Right lobe of liver (tissue), 6 donors: ENCODE data around the gene CCL4L2. TPM values are rescaled to one million over a fixed set of nuclear protein-coding genes. Genes with fewer than 3 reads are reported as not detected.
"Not testable (repeated sequence)": the region's sequence is repeated elsewhere in the genome, so short reads cannot be mapped to it uniquely, and the experiment has no call there.

ENCODE experiments used
- ATAC-seq, 4 donors: fragments of 200-7000 bp; cut with Tn5 transposase; one replicate each; pipeline ENCODE4 v1.9.1; 2020; ENCODE audit warnings: mild to moderate bottlenecking in 4 of 4, moderate library complexity in 4 of 4
- DNase-seq, 3 donors: peaks; one replicate each; pipeline ENCODE4 v3.0.0-alpha.2; 2020
- H3K27ac ChIP-seq, 3 donors: fragments of 200-600 bp; one replicate each; pipeline ENCODE4 v1.8.0; 2022
- H3K27me3 ChIP-seq, 2 donors: fragments of 200-600 bp; one replicate each; pipeline ENCODE4 v1.8.0; 2022
- H3K36me3 ChIP-seq, 4 donors: fragments of 200-600 bp; sonication (generic) in 1 of 4; one replicate each; pipeline versions ENCODE4 v1.5.1 to v1.8.0; 2017 to 2022; ENCODE audit warnings: control low read depth in 1 of 4
- H3K4me1 ChIP-seq, 4 donors: fragments of 200-600 bp; sonication (generic) in 1 of 4; one replicate each; pipeline versions ENCODE4 v1.5.1 to v1.8.0; 2017 to 2022; ENCODE audit warnings: control low read depth in 1 of 4
- H3K4me3 ChIP-seq, 3 donors: fragments of 200-600 bp; one replicate each; pipeline ENCODE4 v1.8.0; 2022
- H3K9me3 ChIP-seq, 4 donors: fragments of 200-600 bp; sonication (generic) in 1 of 4; one replicate each; pipeline versions ENCODE4 v1.5.1 to v1.8.0; 2017 to 2022; ENCODE audit warnings: control low read depth in 1 of 4
- CTCF ChIP-seq, 4 donors: fragments of 200-600 bp in 3 of 4; fragments of 450-650 bp in 1 of 4; IDR thresholded peaks; one replicate each; pipeline versions ENCODE4 v1.5.1 to v1.8.0; 2016 to 2022; ENCODE audit warnings: antibody characterized with exemption in 4 of 4, mild to moderate bottlenecking in 2 of 4
- POLR2A ChIP-seq: fragments of 450-650 bp; IDR thresholded peaks from one replicate; pipeline ENCODE4 v1.6.1; 2017; ENCODE audit warnings: antibody characterized with exemption, mild to moderate bottlenecking
- WGBS: methylation state at CpG from one replicate; pipeline ENCODE4 v1.1.6; 2018; ENCODE audit warnings: low coverage, low lambda C conversion rate; ENCODE audit not compliant: insufficient coverage; ENCODE audit errors: missing lambda C conversion rate; 5-methylcytosine and 5-hydroxymethylcytosine counted together
- intact Hi-C, 2 donors: fragments of 100-400 bp; cut with DNase I; formaldehyde crosslinking; loops; one replicate each; pipeline versions ENCODE4 v1.11.2 to v1.14.1; 2022
- total RNA-seq, 6 experiments: library from RNA; depleted of rRNA in 2 of 6; stranded (reverse); fragments of >200 nt in 2 of 6; fragmentation: NEBNext Ultra II Directional in 3 of 6; extraction: Animal tissue kit (Norgen Biotek cat#: 25700) in 3 of 6; gene quantifications; one replicate each; pipeline versions ENCODE4 v1.1.0 to v1.2.4, GENCODE V29; 2016 to 2023
- donor health status: DM: no; HTN: yes; CAD: no.
- donor health status: DM: no; HTN: no; CAD: no.
- donor health status: DM: no; HTN: no; CAD: no.
- donor health status: DM: no; HTN: yes; CAD: no.
- donor health status: DM: no; HTN: yes; CAD: no.

The CCL4L2 gene
- total RNA-seq, 6 experiments from 2014 or later: 0.44 to 2.5 (median 1.5) TPM; not detected in 2

DNA sequence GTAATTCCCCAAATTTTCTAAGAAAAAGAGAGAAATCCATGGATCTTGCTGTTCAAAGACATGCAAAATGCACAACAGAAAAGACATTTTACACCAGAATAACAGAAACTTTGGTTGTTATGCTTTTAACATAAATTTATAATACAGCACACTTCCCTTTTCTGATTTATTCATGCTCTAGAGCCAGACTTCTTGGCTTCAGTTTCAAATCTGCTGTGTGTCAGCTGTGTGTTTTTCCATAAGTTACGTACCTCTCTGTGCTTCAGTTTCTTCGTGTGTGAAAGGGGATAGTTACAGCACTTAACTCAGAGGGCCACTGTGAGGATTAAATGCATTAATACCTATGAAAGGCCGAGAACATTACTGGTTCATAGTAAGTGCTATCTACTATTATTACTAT lies 7.5 kb upstream of the CCL4L2 start:
- 79% methylated on average over 3 of the region's 3 CpGs for WGBS

GRCh38 chr17:36204724-36205500 lies 6.0 kb upstream of the CCL4L2 start:
- TF ChIP-seq CTCF (IDR thresholded peaks at IDR 0.05): no peak
- TF ChIP-seq POLR2A: no peak
- ATAC-seq: peak in 1 of 4 donors; percentile 36
- Histone ChIP-seq H3K27ac (no peak overlapping the region), H3K27me3 (no peaks in the 10 kb centered on the region), H3K9me3 (no peaks in the 10 kb centered on the region), H3K4me1 (no peaks in the 10 kb centered on the region), H3K4me3 (no peak overlapping the region), H3K36me3 (no peaks in the 10 kb centered on the region)
- intact Hi-C loops: no loop called here
- no peak for DNase-seq
- 55% methylated on average over 5 of the region's 7 CpGs for WGBS

More for the DNA sequence above, 7.5 kb upstream of the CCL4L2 start:
- DNase-seq: no peak
- no peak overlapping the region for H3K4me3 ChIP-seq
- no peaks in the 10 kb centered on the region for H3K9me3 ChIP-seq
- no peaks in the 10 kb centered on the region for H3K4me1 ChIP-seq
- intact Hi-C loops: no loop called here
- no peak for TF ChIP-seq CTCF (IDR thresholded peaks at IDR 0.05)
- no peak for TF ChIP-seq POLR2A
- ATAC-seq: no peak
- no peaks in the 10 kb centered on the region for H3K27me3 ChIP-seq
- H3K36me3 ChIP-seq: no peaks in the 10 kb centered on the region
- H3K27ac ChIP-seq: no peak overlapping the region

DNA sequence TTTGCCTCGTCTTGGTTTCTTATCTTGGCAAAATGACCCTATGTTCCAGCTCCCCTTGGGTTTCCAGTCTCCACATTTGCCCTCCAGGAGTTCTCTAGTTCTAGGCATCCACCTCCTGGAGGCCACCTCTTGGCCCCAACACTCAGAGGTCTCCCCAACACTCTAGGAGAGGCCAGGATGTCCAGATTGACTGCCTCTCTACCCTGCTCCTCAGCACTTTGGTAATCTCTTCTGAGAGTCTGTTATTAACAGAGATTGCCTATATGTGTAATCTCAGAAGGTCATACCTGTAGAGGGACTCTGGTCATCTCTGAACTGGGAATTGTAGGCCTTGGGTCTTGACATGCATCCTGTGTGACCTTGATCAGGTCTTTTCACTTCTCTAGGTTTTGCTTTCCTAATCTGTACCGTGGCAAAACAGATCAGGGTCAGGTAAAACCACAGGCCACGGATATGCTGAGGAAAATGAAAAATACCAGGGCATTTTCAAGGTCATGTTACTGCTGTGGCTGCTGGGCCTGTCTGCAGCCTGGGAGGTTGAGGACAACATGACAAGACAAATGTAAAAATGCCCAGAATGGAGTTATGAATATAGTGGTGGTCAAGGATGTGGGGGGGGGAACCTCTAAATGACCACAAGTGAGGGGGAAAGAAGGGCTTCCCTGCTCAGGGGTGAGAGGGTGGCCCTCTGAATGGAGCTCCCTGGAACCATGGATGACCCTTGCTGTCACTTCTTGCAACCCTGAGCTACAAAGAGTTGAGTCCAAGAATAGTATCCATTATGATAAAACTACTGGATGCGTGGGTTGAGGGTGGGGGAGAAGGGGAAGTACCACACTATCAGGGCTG lies 5.0 kb upstream of the CCL4L2 start:
- TF ChIP-seq CTCF (IDR thresholded peaks at IDR 0.05): no peak
- no peak for TF ChIP-seq POLR2A
- 62% methylated on average over 3 of the region's 4 CpGs for WGBS
- Histone ChIP-seq H3K36me3 (no peaks in the 10 kb centered on the region), H3K9me3 (no peaks in the 10 kb centered on the region), H3K4me1 (no peaks in the 10 kb centered on the region), H3K4me3 (no peak overlapping the region), H3K27me3 (no peaks in the 10 kb centered on the region), H3K27ac (no peak overlapping the region)
- DNase-seq (no peak), ATAC-seq (no peak)
- intact Hi-C loops: no loop called here

DNA sequence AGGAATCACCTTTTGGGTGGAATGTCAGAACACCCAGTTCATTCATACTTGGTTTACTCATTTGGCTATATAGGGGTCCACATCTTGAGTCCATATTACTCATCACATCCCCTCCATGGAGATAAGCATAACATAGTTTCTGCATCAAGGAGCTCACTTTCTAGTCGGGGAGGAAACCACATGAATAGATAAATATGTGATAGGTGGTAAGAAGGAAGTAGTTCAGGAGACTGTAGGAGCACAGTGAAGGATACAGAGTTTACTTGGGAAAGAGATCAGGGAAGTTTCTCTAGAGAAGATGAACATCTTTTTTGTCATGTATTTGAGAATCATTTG lies 4.4 kb upstream of the CCL4L2 start:
- H3K9me3 ChIP-seq, intact Hi-C loops, DNase-seq, H3K27me3 ChIP-seq, H3K4me3 ChIP-seq, H3K36me3 ChIP-seq, H3K27ac ChIP-seq, H3K4me1 ChIP-seq, ATAC-seq: not testable (repeated sequence)
- WGBS: 15% methylated on average over 1 of the region's 1 CpG

GRCh38 chr17:36207383-36207782 lies 3.5 kb upstream of the CCL4L2 start:
- H3K4me3 ChIP-seq, ATAC-seq, H3K9me3 ChIP-seq, intact Hi-C loops, H3K27ac ChIP-seq, H3K36me3 ChIP-seq, H3K4me1 ChIP-seq, DNase-seq, H3K27me3 ChIP-seq: not testable (repeated sequence)
- WGBS: 70% methylated on average over 5 of the region's 6 CpGs
